Activated CD4-positive, alpha-beta memory T cell treated with anti-CD3 and anti-CD28 coated beads, Interleukin-2, amount 10 ng/mL, durations not matched to agents 7 days and 5 days (primary cell): ENCODE results near the gene TRIM8. TPM values are rescaled to one million over a fixed set of nuclear protein-coding genes. Genes with fewer than 3 reads are reported as not detected.

Source experiments
- CTCF ChIA-PET: fragments of 350-600 bp; sonication (Branson Sonifier 250); formaldehyde crosslinking; loops from one replicate; lab custom pipeline; 2021; ENCODE audit warnings: antibody characterized with exemption, inconsistent platforms; lab: Charles Lee
- POLR2A ChIA-PET: fragments of 350-600 bp; sonication (Branson Sonifier 250); formaldehyde crosslinking; loops from one replicate; lab custom pipeline; 2021; ENCODE audit warnings: antibody characterized with exemption; lab: Charles Lee
- DNase-seq: peaks from one replicate; pipeline ENCODE4 v3.0.0-alpha.2; 2020
- H3K27ac Mint-ChIP-seq: one replicate; pipeline ENCODE4 v1.8.0; 2021; ENCODE audit warnings: mild to moderate bottlenecking, mixed read lengths
- H3K27me3 Mint-ChIP-seq: one replicate; pipeline ENCODE4 v1.8.0; 2021; ENCODE audit warnings: mixed read lengths
- H3K36me3 Mint-ChIP-seq: one replicate; pipeline ENCODE4 v1.8.0; 2021; ENCODE audit warnings: low read depth, mixed read lengths
- H3K4me1 Mint-ChIP-seq: one replicate; pipeline ENCODE4 v1.8.0; 2021; ENCODE audit warnings: mixed read lengths
- H3K4me3 Mint-ChIP-seq: one replicate; pipeline ENCODE4 v1.8.0; 2021; ENCODE audit warnings: mild to moderate bottlenecking, mixed read lengths
- H3K9me3 Mint-ChIP-seq: one replicate; pipeline ENCODE4 v1.8.0; 2021; ENCODE audit warnings: mixed read lengths
- total RNA-seq, 2 experiments: library from RNA; stranded (reverse); gene quantifications; one replicate each; pipeline ENCODE4 v1.2.3, GENCODE V29; 2021

TRIM8 gene
- total RNA-seq, 2 experiments from 2014 or later, result 53.0 to 56.0 TPM

- Mint-ChIP-seq H3K9me3 (no peaks in the 10 kb centered on the region), H3K4me3 (no peak overlapping the region), H3K27ac (no peak overlapping the region), H3K27me3 (no peaks in the 10 kb centered on the region), H3K36me3 (no peaks in the 10 kb centered on the region), H3K4me1 (peaks cover 39% of the 10 kb centered on the region)
- CTCF ChIA-PET, result interaction anchor here (0.9 to 3.4 kb wide), 9 partner anchors 8 to 87 kb away, joined by 3 to 22 read pairs (median 8); partner anchors contain the start of genes ARL3, SFXN2 and TRIM8
- DNase-seq, result no peak
- POLR2A ChIA-PET, result interaction anchor here (2.1 to 8.6 kb wide), 4 partner anchors 10 to 43 kb away, joined by 7 to 82 read pairs (median 22); partner anchors contain the start of genes ARL3, SFXN2 and TRIM8
Observed at GRCh38 chr10:102670871-102671434, 26.7 kb downstream of the TRIM8 start.

DNA sequence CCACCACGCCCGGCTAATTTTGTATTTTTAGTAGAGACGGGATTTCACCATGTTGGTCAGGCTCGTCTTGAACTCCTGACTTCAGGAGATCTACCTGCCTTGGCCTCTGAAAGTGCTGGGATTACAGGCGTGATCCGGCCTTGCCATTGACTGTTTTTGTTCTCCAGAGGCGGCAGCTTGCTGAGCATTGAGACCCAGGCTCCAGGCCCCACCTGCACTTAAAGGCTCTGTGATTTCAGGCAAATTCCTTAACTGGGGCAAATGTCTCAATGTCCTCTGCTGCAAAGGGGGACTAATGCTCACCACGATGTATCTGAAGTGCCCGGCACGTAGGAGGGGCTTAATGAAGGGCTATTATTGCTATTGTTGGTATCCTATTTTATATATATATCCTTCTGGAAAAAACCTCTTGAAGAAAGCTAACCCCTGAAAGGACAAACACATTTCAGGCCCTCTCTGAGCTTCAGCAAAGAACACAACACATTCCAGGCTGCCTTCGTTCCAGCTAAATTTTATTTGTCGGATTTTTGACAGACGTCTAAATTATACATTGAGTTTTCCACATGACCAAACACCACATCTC is 29.0 kb downstream of the TRIM8 start:
- Mint-ChIP-seq H3K4me3 (peak overlapping the region; percentile 55), H3K27me3 (no peaks in the 10 kb centered on the region), H3K36me3 (no peaks in the 10 kb centered on the region), H3K4me1 (peaks cover 41% of the 10 kb centered on the region), H3K9me3 (no peaks in the 10 kb centered on the region), H3K27ac (peak overlapping the region; percentile 46)
- no peak for DNase-seq
- POLR2A ChIA-PET, result interaction anchor here (1.1 to 5.2 kb wide), 8 partner anchors 13 to 222 kb away, joined by 3 to 51 read pairs (median 8); partner anchors contain the start of genes ARL3, C10orf95, SFXN2 and TRIM8
- CTCF ChIA-PET, result interaction anchor here (0.6 to 3.6 kb wide), 8 partner anchors 9 to 503 kb away, joined by 3 to 24 read pairs (median 6); partner anchors contain the start of genes ARL3, SFXN2 and TRIM8

DNA sequence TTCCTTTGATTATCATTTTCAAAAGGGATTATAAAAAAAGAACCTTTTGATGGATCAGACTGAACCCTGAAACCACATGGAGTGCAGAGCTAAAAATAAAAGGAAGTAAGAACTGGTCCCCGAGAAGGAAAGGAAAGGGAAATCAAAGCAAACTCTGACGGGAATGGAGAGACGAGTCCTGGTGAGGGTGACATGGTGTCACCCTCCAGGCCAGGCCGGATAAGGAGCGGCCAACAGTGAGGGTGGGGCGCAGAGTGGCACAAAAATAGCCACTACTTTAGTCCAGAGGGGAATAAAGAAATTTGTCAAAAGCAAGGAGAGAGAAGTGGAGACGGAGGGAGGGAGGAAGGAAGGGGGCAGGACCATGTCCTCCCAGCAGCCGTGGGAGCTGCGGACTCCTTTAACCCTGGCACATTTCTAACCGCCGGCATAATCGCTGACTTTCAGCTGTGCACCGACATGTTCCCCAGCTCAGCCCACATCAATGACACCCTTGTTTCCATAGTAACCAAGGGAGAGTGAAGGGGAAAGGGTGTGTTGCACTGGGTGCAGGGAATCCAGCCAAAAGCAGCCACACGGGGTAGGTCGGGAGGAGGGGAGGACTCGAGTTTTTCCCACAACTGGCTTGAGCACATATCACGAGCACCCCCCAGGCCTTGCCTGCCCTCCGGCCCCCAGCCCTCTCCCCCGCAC is 29.7 kb downstream of the TRIM8 start:
- Mint-ChIP-seq H3K27ac (peak overlapping the region; percentile 46), H3K36me3 (no peaks in the 10 kb centered on the region), H3K27me3 (no peaks in the 10 kb centered on the region), H3K9me3 (no peaks in the 10 kb centered on the region), H3K4me1 (peaks cover 42% of the 10 kb centered on the region), H3K4me3 (peak overlapping the region; percentile 55)
- CTCF ChIA-PET, result interaction anchor here (0.6 to 3.6 kb wide), 8 partner anchors 10 to 504 kb away, joined by 3 to 24 read pairs (median 6); partner anchors contain the start of genes ARL3, SFXN2 and TRIM8
- POLR2A ChIA-PET, result interaction anchor here (0.7 to 5.2 kb wide), 12 partner anchors 13 to 223 kb away, joined by 3 to 51 read pairs (median 4); partner anchors contain the start of genes ARL3, C10orf95, SFXN2 and SUFU
- peak; percentile 78 for DNase-seq

GRCh38 chr10:102674566-102674965 is 30.3 kb downstream of the TRIM8 start:
- H3K9me3 Mint-ChIP-seq, result no peaks in the 10 kb centered on the region
- peak overlapping the region; percentile 55 for H3K4me3 Mint-ChIP-seq
- no peaks in the 10 kb centered on the region for H3K27me3 Mint-ChIP-seq
- ChIA-PET POLR2A (interaction anchor here (0.7 to 5.2 kb wide), 15 partner anchors 9 to 224 kb away, joined by 3 to 51 read pairs (median 4); partner anchors contain the start of genes ARL3, C10orf95, SFXN2 and SUFU), CTCF (interaction anchor here (0.9 to 3.6 kb wide), 7 partner anchors 10 to 39 kb away, joined by 3 to 24 read pairs (median 7); partner anchors contain the start of genes ARL3, SFXN2 and TRIM8)
- peaks cover 42% of the 10 kb centered on the region for H3K4me1 Mint-ChIP-seq
- peak overlapping the region; percentile 34 for H3K27ac Mint-ChIP-seq
- DNase-seq, result no peak
- H3K36me3 Mint-ChIP-seq, result no peaks in the 10 kb centered on the region

DNA sequence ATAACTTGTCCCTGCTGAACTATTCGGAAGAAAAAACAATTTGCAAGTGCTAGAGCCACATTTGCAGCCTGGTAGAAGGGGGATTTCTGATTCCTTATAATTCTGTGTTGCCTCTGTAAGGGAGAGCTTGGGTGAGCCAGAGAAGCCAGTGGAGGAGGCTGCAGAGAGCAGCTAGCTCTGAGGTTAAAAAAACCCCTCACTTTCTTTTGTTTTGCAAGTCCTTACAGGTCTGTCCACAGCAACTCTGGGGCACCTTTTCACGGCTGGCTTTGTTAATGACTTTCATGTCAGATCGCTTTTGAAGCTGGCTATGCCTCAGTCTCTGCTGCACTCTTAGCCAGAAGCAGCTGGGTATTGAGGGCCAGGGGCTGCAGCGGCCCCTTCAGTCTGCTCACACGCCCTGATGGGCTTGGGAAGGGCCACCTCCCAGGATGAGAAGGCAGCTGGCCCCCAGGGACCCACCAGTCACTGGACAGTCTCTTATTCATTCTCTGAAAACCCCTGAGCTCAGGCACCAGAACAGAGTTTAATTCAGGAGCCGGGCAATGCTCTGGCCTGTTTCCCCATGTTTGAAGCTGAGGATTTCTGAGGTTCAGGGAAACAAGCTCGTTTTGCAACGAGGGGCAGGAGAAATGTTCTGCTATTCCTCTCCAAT is 30.9 kb downstream of the TRIM8 start:
- Mint-ChIP-seq H3K27ac (peak overlapping the region; percentile 34), H3K9me3 (no peaks in the 10 kb centered on the region), H3K4me3 (no peak overlapping the region), H3K36me3 (no peaks in the 10 kb centered on the region), H3K4me1 (peaks cover 41% of the 10 kb centered on the region), H3K27me3 (no peaks in the 10 kb centered on the region)
- ChIA-PET CTCF (interaction anchor here (0.7 to 3.6 kb wide), 7 partner anchors 11 to 39 kb away, joined by 3 to 24 read pairs (median 4); partner anchors contain the start of genes ARL3 and SFXN2), POLR2A (interaction anchor here (0.7 to 5.2 kb wide), 11 partner anchors 9 to 224 kb away, joined by 3 to 51 read pairs (median 4); partner anchors contain the start of genes ARL3, BORCS7, C10orf95 and SFXN2)
- DNase-seq, result no peak

- peaks cover 41% of the 10 kb centered on the region for H3K4me1 Mint-ChIP-seq
Observed at GRCh38 chr10:102675666-102676533, 31.6 kb downstream of the TRIM8 start.

DNA sequence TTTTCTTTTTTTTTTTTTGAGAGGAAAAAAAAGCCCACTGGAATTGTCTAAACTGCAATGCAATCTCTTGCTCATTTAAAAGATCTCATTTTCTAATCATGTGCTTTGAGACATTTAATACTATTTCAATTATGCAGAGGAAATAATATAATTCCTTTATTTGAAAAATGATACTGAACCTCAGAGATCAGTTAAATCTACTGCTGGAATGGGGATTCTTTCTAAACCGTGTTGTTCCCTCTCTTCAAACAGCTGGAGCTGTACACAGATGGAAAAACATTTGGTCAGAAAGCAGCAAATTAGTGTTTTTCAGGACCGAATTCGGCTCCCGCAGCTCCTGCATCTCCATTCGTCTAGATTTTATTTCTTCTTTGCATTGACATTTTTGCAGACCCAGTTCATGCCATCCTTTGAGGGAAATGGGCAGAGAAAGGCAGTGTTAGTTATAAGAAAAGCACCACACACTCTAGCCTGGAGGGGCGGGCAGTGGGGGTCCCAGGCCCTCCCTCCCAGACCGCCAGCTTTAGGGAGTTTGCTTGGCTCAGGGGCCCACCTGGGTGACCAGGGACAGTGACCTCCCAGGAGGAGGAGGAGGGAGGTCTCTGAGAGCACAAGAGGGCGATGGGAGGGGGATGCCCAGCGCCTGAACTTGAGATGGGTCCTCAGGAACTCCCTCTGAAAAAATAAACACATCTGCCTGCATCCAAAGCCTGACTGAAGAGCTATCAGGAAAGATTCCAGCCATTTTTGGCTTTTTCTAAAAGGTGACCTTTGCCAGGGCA is 32.4 kb downstream of the TRIM8 start:
- Mint-ChIP-seq H3K27ac (no peak overlapping the region), H3K27me3 (no peaks in the 10 kb centered on the region)
- POLR2A ChIA-PET, result interaction anchor here (0.7 to 5.2 kb wide), 5 partner anchors 16 to 178 kb away, joined by 3 to 51 read pairs (median 30); partner anchors contain the start of genes ARL3, BORCS7, SFXN2 and TRIM8

More at GRCh38 chr10:102675666-102676533, 31.6 kb downstream of the TRIM8 start:
- CTCF ChIA-PET, result interaction anchor here (0.7 to 3.6 kb wide), 8 partner anchors 11 to 44 kb away, joined by 3 to 24 read pairs (median 4); partner anchors contain the start of genes ARL3, SFXN2 and TRIM8
- Mint-ChIP-seq H3K27ac (no peak overlapping the region), H3K9me3 (no peaks in the 10 kb centered on the region), H3K4me3 (no peak overlapping the region), H3K36me3 (no peaks in the 10 kb centered on the region), H3K27me3 (no peaks in the 10 kb centered on the region)
- POLR2A ChIA-PET, result interaction anchor here (1.0 to 5.2 kb wide), 7 partner anchors 11 to 179 kb away, joined by 4 to 51 read pairs (median 5); partner anchors contain the start of genes ARL3, BORCS7, SFXN2 and SUFU
- DNase-seq, result no peak

GRCh38 chr10:102677331-102678067 is 33.2 kb downstream of the TRIM8 start:
- Mint-ChIP-seq H3K36me3 (peaks cover 12% of the 10 kb centered on the region), H3K27ac (no peak overlapping the region), H3K27me3 (no peaks in the 10 kb centered on the region), H3K9me3 (no peaks in the 10 kb centered on the region), H3K4me3 (no peak overlapping the region), H3K4me1 (peaks cover 54% of the 10 kb centered on the region)
- ChIA-PET POLR2A (interaction anchor here (0.7 to 4.7 kb wide), 3 partner anchors 10 to 65 kb away, joined by 3 to 51 read pairs (median 3); partner anchors contain the start of gene TRIM8), CTCF (interaction anchor here (1.3 to 3.1 kb wide), 5 partner anchors 8 to 34 kb away, joined by 3 to 17 read pairs (median 7); partner anchors contain the start of gene TRIM8)
- DNase-seq, result no peak

More for the DNA sequence above, 32.4 kb downstream of the TRIM8 start:
- no peak for DNase-seq
- CTCF ChIA-PET, result interaction anchor here (0.8 to 3.6 kb wide), 5 partner anchors 20 to 44 kb away, joined by 3 to 24 read pairs (median 7); partner anchors contain the start of genes ARL3, SFXN2 and TRIM8
- H3K9me3 Mint-ChIP-seq, result no peaks in the 10 kb centered on the region
- H3K4me3 Mint-ChIP-seq, result no peak overlapping the region
- H3K36me3 Mint-ChIP-seq, result peaks cover 5% of the 10 kb centered on the region
- H3K4me1 Mint-ChIP-seq, result peaks cover 46% of the 10 kb centered on the region

DNA sequence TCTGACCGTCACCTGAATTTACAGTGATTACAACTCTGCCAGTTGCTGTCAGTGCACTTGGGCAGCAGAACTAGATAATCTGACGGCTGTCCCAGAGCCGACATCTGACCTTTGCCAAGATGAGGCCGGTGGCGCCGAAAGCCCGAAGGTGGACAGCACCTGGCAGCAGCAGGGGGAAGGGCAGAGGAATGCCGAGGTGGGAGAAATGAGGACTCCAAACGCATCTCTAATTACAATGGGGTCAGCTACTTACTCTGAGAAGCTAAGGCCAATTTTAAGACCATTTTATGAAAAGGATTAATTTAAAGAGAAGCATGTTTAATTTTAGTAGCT is 33.8 kb downstream of the TRIM8 start:
- H3K4me3 Mint-ChIP-seq, result no peak overlapping the region
- ChIA-PET POLR2A (interaction anchor here (1.1 kb wide), 1 partner anchor 9 kb away, joined by 3 read pairs; no protein-coding TSS in a partner anchor), CTCF (interaction anchor here (1.4 to 3.1 kb wide), 4 partner anchors 8 to 33 kb away, joined by 5 to 17 read pairs (median 12); partner anchors contain the start of gene TRIM8)
- no peaks in the 10 kb centered on the region for H3K9me3 Mint-ChIP-seq
- no peaks in the 10 kb centered on the region for H3K27me3 Mint-ChIP-seq
- DNase-seq, result no peak
- H3K4me1 Mint-ChIP-seq, result peaks cover 52% of the 10 kb centered on the region
- H3K27ac Mint-ChIP-seq, result no peak overlapping the region
- H3K36me3 Mint-ChIP-seq, result peaks cover 12% of the 10 kb centered on the region
